Iris pigment epithelial cell (primary cell): ENCODE data around the gene ACAP3.

Source experiments
- DNase-seq: peaks from one replicate; pipeline ENCODE4 v3.0.0-alpha.2; 2011; ENCODE audit warnings: low read depth

ACAP3 gene

DNA sequence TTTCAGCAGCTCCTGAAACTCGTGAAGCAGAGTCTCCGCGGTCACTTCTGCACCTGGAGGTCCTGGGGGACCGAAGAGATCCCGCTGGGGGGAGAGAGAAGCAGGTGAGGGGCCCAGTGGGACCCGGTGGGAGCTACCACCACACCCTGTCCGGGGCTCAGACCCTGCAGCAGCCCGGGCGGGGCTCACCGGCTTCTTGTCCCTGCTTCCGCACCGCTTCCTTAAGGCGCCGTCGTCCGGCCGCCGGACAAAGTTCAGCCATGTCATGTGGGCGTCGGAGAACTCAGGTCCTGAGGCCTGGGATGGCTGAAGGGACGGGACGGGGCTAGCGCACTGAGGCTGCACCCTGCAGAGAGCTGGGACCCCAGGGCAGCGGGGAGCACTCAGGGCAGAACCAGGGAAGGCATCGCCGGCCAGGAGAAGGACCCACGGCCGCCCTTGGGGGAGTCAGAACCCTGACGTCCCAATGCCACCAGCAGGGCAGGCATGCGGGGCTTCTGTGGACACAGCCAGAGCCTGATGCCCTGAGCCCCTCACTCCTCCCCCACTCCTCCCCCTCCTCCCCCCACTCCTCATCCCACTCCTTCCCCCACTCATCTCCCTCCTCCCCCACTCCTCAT lies 63.4 kb downstream of the ACAP3 start:
- no peak for DNase-seq

DNA sequence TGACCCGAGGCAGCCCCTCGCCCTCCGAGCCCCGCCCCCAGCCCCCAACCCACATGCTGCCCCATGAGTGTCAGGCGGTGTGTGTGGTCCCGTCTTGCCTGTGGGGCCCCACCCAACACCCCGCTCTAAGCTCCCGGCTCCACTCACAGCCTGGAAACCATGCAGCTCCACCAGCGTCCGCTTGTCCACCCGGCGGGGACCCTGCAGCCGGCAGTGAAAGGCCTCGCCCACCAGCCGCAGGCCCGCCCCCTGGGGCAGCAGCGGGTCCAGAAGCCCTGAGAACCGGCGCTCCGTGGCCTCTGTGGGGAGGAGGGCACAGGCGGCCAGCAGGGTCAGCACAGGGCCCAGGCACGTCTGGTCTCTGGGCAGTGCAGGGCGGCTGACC lies 63.9 kb downstream of the ACAP3 start:
- DNase-seq = no peak

DNA sequence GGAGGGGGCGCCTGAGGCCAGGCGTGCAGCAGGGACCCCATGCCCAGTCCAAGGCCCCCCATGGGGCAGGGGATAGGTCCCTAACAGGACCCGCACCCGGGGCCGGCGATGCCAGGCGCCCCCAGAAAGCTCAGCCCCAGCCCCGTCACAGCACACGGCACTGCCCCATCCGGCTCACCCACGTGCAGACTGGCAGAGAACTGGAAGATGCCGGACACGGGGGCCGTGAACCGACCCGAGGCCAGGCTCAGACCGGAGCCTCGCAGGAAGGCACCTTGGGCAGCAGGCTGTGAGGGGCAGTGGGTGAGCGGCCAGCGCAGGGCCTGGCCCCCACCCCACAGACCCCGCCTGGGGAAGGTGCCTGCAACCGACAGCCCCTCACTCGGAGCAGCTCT lies 64.5 kb downstream of the ACAP3 start:
- no peak for DNase-seq

GRCh38 chr1:1242461-1243265 lies 65.1 kb downstream of the ACAP3 start:
- no peak for DNase-seq
